Liver (tissue), 9 donors: ENCODE data around the gene MUC15. TPM values are rescaled to one million over a fixed set of nuclear protein-coding genes. Genes with fewer than 3 reads are reported as not detected.

Experiments
- DNase-seq: peaks from one replicate; pipeline ENCODE4 v3.0.0-alpha.2; 2017; ENCODE audit warnings: low spot score
- H3K27ac ChIP-seq, 2 donors: one replicate each; pipeline ENCODE4 v1.7.0; 2013; ENCODE audit warnings: inconsistent platforms in 2 of 2, low read length in 2 of 2, control low read depth in 1 of 2, low read depth in 1 of 2, mild to moderate bottlenecking in 1 of 2
- H3K27me3 ChIP-seq, 4 donors: one replicate each; pipeline versions ENCODE4 v1.6.1 to v1.7.0; 2013; ENCODE audit warnings: low read length in 3 of 4, inconsistent platforms in 1 of 4, mild to moderate bottlenecking in 1 of 4, moderate library complexity in 1 of 4; ENCODE audit not compliant: control insufficient read depth in 4 of 4, insufficient read depth in 4 of 4
- H3K36me3 ChIP-seq, 4 donors: one replicate each; pipeline versions ENCODE4 v1.6.1 to v1.7.0; 2013; ENCODE audit warnings: low read length in 3 of 4, mild to moderate bottlenecking in 3 of 4, low read depth in 1 of 4, moderate library complexity in 1 of 4; ENCODE audit not compliant: control insufficient read depth in 4 of 4, insufficient read depth in 3 of 4
- H3K4me1 ChIP-seq, 4 donors: one replicate each; pipeline versions ENCODE4 v1.6.1 to v1.7.0; 2013; ENCODE audit warnings: low read length in 3 of 4, mild to moderate bottlenecking in 3 of 4, moderate library complexity in 1 of 4; ENCODE audit not compliant: control insufficient read depth in 4 of 4, insufficient read depth in 4 of 4
- H3K4me3 ChIP-seq, 3 donors: one replicate each; pipeline versions ENCODE4 v1.6.1 to v1.7.0; 2013; ENCODE audit warnings: low read length in 3 of 3, control low read depth in 1 of 3, low read depth in 1 of 3, mild to moderate bottlenecking in 1 of 3
- H3K9ac ChIP-seq, 2 donors: one replicate each; pipeline ENCODE4 v1.7.0; 2013; ENCODE audit warnings: low read length in 2 of 2, mild to moderate bottlenecking in 2 of 2, moderate library complexity in 2 of 2, control low read depth in 1 of 2, low read depth in 1 of 2
- H3K9me3 ChIP-seq, 4 donors: one replicate each; pipeline versions ENCODE4 v1.6.1 to v1.7.0; 2013; ENCODE audit warnings: low read length in 3 of 4; ENCODE audit not compliant: control insufficient read depth in 4 of 4
- EGR1 ChIP-seq, 2 donors: IDR thresholded peaks; 2 replicates each; pipeline ENCODE4 v1.6.1; 2016 to 2018; ENCODE audit warnings: antibody characterized with exemption in 2 of 2, low read depth in 2 of 2
- FOXA1 ChIP-seq: IDR thresholded peaks from 2 replicates; pipeline ENCODE4 v1.6.1; 2016; ENCODE audit warnings: antibody characterized with exemption
- FOXA2 ChIP-seq: IDR thresholded peaks from 2 replicates; pipeline ENCODE4 v1.6.1; 2016; ENCODE audit warnings: antibody characterized with exemption
- HNF4A ChIP-seq, 2 donors: conservative IDR thresholded peaks; 2 replicates each; pipeline ENCODE4 v1.6.1; 2016; ENCODE audit warnings: antibody characterized with exemption in 2 of 2, mild to moderate bottlenecking in 2 of 2
- HNF4G ChIP-seq: IDR thresholded peaks from 2 replicates; pipeline ENCODE4 v1.6.1; 2016; ENCODE audit warnings: antibody characterized with exemption
- JUND ChIP-seq, 2 donors: IDR thresholded peaks; 2 replicates each; pipeline ENCODE4 v1.6.1; 2016; ENCODE audit warnings: antibody characterized with exemption in 2 of 2
- NR2F2 ChIP-seq: IDR thresholded peaks from 2 replicates; pipeline ENCODE4 v1.6.1; 2016; ENCODE audit warnings: antibody characterized with exemption
- RAD21 ChIP-seq, 2 donors: IDR thresholded peaks; 2 replicates each; pipeline ENCODE4 v1.6.1; 2016; ENCODE audit warnings: antibody characterized with exemption in 2 of 2, mild to moderate bottlenecking in 2 of 2
- RXRA ChIP-seq, 2 donors: IDR thresholded peaks; 2 replicates each; pipeline ENCODE4 v1.6.1; 2017 to 2018; ENCODE audit warnings: antibody characterized with exemption in 2 of 2, mild to moderate bottlenecking in 1 of 2
- TAF1 ChIP-seq: conservative IDR thresholded peaks from 2 replicates; pipeline ENCODE4 v1.6.1; 2016; ENCODE audit warnings: antibody characterized with exemption, mild to moderate bottlenecking
- WGBS: extraction: QIAGEN DNeasy Blood & Tissue Kit; methylation state at CpG from one replicate; pipeline ENCODE4 v1.1.7; 2013; 5-methylcytosine and 5-hydroxymethylcytosine counted together
- polyA plus RNA-seq, 2 donors: library from polyadenylated mRNA; stranded (reverse) in 1 of 2; unstranded in 1 of 2; fragments of 200-250 nt in 1 of 2; fragments of >200 nt in 1 of 2; fragmentation: Nextera tagmentation in 1 of 2; extraction: Ambion mirVana in 1 of 2; gene quantifications; one replicate each; pipeline versions ENCODE4 v1.2.1 to v1.2.3, GENCODE V29; 2013 to 2015
- total RNA-seq, 2 donors: library from RNA; depleted of rRNA; stranded (reverse); fragments of >200 nt; gene quantifications; one replicate each; pipeline ENCODE4 v1.2.3, GENCODE V29; 2014
- TF ChIP-seq, protein P1 (sequence below): IDR thresholded peaks from 2 replicates; pipeline ENCODE4 v1.6.1; 2016; ENCODE audit warnings: antibody characterized with exemption
- TF ChIP-seq, protein P2 (sequence below): fragments of 150-350 bp; IDR thresholded peaks from 2 replicates; pipeline ENCODE4 v1.5.1; 2017; ENCODE audit warnings: improper control_type of control experiment, low read depth, low read length; ENCODE audit not compliant: missing input control
- TF ChIP-seq, protein P3 (sequence below): IDR thresholded peaks from 2 replicates; pipeline ENCODE4 v1.6.1; 2016; ENCODE audit warnings: antibody characterized with exemption
- TF ChIP-seq, protein P4 (sequence below): IDR thresholded peaks from 2 replicates; pipeline ENCODE4 v1.6.1; 2016; ENCODE audit warnings: antibody characterized with exemption
- donor health status: healthy.
- donor health status: healthy.
- donor health status: healthy.
- donor health status: healthy.
- donor health status: healthy.

Gene MUC15
- total and polyA plus RNA-seq, 4 donors = not detected

DNA sequence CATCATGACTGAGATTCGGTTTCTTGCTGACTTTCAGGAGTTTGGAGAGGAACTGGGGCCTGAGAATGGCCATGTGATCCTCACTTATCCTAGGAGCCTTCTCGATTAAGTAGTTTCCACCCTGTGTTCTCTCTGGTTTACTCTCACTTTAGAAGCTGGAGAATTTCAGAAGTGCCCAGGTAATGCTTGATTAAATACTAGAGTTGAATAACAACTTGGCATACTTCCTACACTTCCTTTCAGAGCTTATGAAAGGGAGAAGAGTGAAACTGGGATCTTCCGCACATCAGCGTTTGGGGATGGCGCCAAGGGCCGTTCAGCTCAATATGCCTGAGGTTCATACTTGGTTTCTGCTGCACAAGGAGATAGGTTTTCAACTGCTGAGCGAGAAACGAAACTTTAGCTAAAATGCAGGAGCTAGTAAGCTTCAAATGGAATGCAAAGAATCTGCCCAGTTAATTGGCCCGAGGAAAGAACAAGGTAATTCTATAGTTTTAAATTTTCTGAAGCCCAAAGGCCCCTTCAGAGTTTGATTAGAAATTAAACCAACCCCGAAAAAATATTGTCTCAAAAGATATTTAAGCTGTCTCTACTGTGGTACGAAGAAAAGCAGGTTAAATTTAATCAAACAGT lies 823 bp upstream of the MUC15 start:
- H3K27ac ChIP-seq = no peak overlapping the region
- DNase-seq = no peak
- no peaks in the 10 kb centered on the region for H3K4me1 ChIP-seq
- 78% methylated on average over 11 of the region's 11 CpGs for WGBS
- TF ChIP-seq, protein P1, sequence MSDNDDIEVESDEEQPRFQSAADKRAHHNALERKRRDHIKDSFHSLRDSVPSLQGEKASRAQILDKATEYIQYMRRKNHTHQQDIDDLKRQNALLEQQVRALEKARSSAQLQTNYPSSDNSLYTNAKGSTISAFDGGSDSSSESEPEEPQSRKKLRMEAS = no peak
- TF ChIP-seq RXRA (IDR thresholded peaks at IDR 0.05) (no peak), HNF4G (no peak)
- H3K9me3 ChIP-seq = no peaks in the 10 kb centered on the region
- H3K9ac ChIP-seq = no peak overlapping the region
- no peaks in the 10 kb centered on the region for H3K36me3 ChIP-seq
- H3K4me3 ChIP-seq = no peak overlapping the region
- H3K27me3 ChIP-seq = peaks cover 0 to 2% (median 0%) of the 10 kb centered on the region in 4 donors

DNA sequence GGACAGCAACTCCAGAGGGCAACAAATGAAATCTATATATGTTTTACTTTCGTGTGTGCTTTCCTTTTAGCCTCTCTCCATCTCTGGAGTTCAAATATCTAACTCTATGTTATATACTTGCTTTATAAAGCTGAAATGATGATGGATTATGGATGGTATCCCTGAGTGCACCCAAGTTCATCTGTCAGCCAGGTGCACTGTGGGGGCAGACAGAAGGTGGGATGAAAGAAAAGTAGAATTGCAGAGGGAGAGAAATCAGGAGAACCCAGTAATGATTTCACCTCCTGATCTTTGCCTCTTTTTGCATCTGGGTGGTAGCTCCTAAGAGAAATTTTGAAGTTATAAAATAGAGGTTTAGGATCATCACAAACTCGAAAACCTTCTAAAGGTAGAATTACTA lies 2.4 kb downstream of the MUC15 start:
- Histone ChIP-seq H3K27me3 (peaks cover 0 to 2% (median 0%) of the 10 kb centered on the region in 4 donors), H3K9me3 (no peaks in the 10 kb centered on the region), H3K27ac (no peak overlapping the region), H3K4me1 (no peaks in the 10 kb centered on the region), H3K36me3 (no peaks in the 10 kb centered on the region), H3K9ac (no peak overlapping the region), H3K4me3 (no peak overlapping the region)
- TF ChIP-seq, protein P2, sequence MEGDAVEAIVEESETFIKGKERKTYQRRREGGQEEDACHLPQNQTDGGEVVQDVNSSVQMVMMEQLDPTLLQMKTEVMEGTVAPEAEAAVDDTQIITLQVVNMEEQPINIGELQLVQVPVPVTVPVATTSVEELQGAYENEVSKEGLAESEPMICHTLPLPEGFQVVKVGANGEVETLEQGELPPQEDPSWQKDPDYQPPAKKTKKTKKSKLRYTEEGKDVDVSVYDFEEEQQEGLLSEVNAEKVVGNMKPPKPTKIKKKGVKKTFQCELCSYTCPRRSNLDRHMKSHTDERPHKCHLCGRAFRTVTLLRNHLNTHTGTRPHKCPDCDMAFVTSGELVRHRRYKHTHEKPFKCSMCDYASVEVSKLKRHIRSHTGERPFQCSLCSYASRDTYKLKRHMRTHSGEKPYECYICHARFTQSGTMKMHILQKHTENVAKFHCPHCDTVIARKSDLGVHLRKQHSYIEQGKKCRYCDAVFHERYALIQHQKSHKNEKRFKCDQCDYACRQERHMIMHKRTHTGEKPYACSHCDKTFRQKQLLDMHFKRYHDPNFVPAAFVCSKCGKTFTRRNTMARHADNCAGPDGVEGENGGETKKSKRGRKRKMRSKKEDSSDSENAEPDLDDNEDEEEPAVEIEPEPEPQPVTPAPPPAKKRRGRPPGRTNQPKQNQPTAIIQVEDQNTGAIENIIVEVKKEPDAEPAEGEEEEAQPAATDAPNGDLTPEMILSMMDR = no peak
- TF ChIP-seq, protein P3, sequence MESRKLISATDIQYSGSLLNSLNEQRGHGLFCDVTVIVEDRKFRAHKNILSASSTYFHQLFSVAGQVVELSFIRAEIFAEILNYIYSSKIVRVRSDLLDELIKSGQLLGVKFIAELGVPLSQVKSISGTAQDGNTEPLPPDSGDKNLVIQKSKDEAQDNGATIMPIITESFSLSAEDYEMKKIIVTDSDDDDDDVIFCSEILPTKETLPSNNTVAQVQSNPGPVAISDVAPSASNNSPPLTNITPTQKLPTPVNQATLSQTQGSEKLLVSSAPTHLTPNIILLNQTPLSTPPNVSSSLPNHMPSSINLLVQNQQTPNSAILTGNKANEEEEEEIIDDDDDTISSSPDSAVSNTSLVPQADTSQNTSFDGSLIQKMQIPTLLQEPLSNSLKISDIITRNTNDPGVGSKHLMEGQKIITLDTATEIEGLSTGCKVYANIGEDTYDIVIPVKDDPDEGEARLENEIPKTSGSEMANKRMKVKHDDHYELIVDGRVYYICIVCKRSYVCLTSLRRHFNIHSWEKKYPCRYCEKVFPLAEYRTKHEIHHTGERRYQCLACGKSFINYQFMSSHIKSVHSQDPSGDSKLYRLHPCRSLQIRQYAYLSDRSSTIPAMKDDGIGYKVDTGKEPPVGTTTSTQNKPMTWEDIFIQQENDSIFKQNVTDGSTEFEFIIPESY = no peak
- TF ChIP-seq FOXA1 (no peak), EGR1 (IDR thresholded peaks at IDR 0.05; ENCODE audit: low read depth in 2 of 2) (no peak), TAF1 (no peak), RAD21 (IDR thresholded peaks at IDR 0.05) (no peak), FOXA2 (no peak), JUND (IDR thresholded peaks at IDR 0.05) (no peak), NR2F2 (no peak), HNF4G (no peak)
- TF ChIP-seq, protein P1 = no peak
- TF ChIP-seq, protein P4, sequence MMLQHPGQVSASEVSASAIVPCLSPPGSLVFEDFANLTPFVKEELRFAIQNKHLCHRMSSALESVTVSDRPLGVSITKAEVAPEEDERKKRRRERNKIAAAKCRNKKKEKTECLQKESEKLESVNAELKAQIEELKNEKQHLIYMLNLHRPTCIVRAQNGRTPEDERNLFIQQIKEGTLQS = no peak
- no peak for DNase-seq
- WGBS = 45% methylated on average over 2 of the region's 2 CpGs

DNA sequence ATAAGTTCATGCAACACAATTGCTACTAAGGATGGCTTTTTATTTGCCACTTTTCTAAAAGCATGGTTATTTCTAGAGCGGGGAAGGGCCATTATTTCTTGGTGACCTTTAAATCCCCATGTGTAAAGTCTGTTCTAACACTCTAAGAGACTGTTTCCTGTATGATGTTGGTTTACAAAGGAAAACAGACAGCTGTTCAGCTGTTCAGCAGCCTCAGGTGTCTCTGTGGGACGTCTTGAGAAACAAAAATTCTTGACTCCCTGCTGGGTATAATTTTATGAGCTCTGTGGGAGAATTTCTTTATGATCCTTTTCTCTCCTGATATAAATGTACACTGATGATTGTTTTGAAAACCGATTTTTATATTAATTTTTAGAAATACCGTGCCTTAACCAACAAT lies 13.9 kb downstream of the MUC15 start:
- Histone ChIP-seq H3K27ac (no peak overlapping the region), H3K9me3 (no peaks in the 10 kb centered on the region), H3K4me3 (no peak overlapping the region), H3K27me3 (no peaks in the 10 kb centered on the region), H3K4me1 (no peaks in the 10 kb centered on the region), H3K9ac (no peak overlapping the region), H3K36me3 (no peaks in the 10 kb centered on the region)
- no peak for DNase-seq
- whole genome bisulfite sequencing = 62% methylated on average over 4 of the region's 4 CpGs
- TF ChIP-seq HNF4A (conservative IDR thresholded peaks at IDR 0.05) (no peak), RXRA (IDR thresholded peaks at IDR 0.05) (no peak), JUND (IDR thresholded peaks at IDR 0.05) (no peak), NR2F2 (no peak)
- TF ChIP-seq, protein P3 = no peak
- TF ChIP-seq, protein P2 = no peak
- TF ChIP-seq, protein P4 = no peak
